GM20000 (cell line): Measurements from ENCODE around the gene SIPA1L2.

Experiments
- DNase-seq: peaks from one replicate; pipeline ENCODE4 v3.0.0; 2012; ENCODE audit warnings: low spot score
- TF ChIP-seq, protein P1 (sequence below): IDR thresholded peaks from 2 replicates; pipeline ENCODE4 v1.5.1; 2012; ENCODE audit warnings: mild to moderate bottlenecking, control low read depth; ENCODE audit errors: extremely low read depth, missing control alignments

Gene SIPA1L2

DNA sequence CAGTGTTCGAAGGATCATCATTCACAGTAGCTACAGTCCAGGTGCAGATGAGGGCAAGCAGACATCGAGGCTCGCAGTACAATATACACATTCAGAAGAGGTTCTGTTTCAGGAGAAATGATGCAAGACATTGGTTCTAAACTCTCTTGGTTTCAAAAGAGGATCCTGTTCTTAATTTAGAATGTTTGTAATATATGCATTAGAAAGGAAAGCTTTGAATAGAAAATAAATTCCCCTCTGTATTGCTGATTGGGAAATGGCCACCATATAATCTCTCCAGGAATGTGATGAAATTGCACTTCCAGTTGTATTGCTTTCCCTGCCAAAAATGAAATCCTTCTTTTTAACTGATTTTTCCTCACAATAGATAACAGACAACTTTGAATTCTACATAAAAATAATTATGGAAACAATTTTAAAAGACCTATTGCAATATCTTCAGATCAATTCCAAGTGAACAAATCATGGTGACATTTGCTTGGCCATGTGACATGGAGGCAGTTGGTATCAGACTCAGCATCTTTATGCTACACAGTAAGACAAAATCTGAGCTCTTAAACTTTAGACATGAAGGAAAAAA, 27.6 kb upstream of the SIPA1L2 start:
- DNase-seq: no peak
- TF ChIP-seq, protein P1, sequence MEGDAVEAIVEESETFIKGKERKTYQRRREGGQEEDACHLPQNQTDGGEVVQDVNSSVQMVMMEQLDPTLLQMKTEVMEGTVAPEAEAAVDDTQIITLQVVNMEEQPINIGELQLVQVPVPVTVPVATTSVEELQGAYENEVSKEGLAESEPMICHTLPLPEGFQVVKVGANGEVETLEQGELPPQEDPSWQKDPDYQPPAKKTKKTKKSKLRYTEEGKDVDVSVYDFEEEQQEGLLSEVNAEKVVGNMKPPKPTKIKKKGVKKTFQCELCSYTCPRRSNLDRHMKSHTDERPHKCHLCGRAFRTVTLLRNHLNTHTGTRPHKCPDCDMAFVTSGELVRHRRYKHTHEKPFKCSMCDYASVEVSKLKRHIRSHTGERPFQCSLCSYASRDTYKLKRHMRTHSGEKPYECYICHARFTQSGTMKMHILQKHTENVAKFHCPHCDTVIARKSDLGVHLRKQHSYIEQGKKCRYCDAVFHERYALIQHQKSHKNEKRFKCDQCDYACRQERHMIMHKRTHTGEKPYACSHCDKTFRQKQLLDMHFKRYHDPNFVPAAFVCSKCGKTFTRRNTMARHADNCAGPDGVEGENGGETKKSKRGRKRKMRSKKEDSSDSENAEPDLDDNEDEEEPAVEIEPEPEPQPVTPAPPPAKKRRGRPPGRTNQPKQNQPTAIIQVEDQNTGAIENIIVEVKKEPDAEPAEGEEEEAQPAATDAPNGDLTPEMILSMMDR: no peak

DNA sequence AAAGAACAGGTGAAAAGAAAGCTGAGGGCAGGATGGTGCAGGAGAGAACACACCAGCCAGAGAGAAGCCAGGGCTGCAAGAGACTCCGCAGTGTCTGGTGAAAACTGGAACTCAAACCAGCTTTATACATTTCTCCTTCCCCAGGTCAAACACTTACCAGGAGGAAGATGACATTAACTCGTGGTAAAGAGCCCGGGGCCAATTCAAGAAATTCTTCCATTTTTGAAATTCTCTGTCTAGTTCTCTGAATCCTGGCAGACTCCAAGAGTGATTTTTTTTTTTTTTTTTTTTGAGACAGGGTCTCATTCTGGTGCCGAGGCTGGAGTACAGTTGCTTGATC, 25.8 kb upstream of the SIPA1L2 start:
- TF ChIP-seq, protein P1: no peak
- no peak for DNase-seq

DNA sequence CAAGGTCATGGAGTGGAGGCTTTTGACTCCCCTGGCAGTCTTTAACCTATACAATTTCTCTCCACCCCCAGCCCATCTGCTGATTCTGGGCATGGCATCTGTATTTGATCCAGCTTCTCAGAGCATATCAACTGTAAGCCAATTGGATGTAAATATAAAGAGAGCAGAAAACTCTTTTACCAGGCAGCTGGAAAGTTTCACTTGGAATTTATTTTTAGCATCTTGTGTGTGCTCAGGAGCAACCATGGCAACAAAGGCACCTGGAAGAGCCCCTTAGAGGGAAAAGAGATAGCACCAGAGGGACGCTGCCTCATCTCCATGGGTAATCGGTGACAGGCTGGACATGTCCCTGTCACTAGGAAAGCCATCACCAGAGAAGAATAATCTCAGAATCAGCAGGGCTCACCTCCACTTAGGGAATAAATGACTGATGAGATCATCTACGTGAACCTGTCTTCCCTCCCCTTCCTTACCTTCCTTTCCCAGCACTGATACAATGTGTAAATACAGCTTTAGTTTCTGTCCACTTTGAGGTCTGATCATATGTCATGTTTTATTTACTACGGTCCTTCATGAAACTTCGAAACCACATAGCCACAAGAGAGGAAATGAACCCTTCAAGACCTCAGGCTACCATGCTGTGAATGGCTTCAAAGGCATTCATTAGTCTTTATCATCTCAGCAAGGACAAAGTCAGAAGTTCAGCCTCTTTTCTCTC, 25.3 kb upstream of the SIPA1L2 start:
- peak; percentile 36 for DNase-seq
- TF ChIP-seq, protein P1: no peak

DNA sequence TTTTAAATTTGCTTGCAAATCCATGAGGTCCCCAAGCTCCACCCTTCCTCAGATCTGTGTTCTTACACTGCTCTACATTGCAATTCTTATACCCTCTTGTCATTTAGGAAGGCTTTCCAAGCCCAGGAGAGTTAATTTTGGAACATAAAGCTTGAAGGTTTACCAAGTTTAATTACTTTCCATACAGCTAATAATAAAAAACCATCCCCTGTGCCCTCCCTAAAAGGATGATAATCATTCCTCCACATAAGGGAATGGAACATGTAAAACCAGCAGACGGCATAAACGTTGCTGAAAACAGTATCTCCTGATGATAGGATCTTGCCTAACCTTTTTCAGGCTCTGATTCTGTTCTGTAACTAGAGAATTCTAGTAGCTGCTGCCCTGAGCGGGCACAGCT, 23.9 kb upstream of the SIPA1L2 start:
- TF ChIP-seq, protein P1: no peak
- DNase-seq: no peak

DNA sequence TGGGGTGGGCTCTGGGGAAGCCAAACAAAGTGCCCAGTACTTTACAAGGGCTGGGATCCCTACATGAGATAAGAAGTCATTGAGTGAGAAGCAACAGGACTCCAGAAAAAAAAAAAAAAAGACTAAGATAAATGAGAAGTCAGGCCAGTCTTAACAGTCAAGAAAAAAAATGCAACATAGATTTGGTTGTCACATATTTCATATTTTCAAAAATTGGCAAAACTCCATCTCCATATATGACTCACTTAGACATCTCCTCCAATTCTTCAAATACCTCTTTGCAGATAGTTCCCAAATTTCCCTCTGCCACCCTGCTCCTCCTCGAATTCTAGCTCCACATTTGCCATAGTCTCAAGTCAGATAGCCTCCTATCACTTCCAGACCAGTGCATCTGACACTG, 20.9 kb upstream of the SIPA1L2 start:
- TF ChIP-seq, protein P1: no peak
- DNase-seq: no peak

DNA sequence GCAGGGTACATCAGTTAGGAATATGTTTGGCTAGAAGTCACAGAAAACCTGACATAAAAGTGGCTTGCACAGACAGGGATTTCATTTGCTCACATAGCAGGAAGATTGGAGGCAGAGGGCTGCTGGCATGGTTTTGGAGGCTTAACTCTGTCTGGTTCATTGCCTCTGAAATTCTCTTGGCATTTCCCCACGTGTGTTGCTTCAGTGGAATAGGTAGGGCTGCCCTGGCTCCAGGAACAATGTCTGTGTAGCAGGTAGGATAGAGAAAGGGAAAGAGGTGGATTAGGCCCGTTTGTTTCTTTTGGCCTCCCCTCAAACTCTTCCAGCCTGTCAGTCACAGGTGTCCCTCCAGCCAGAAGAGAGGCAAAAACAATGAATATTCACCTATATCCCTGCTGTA, 20.5 kb upstream of the SIPA1L2 start:
- no peak for DNase-seq

DNA sequence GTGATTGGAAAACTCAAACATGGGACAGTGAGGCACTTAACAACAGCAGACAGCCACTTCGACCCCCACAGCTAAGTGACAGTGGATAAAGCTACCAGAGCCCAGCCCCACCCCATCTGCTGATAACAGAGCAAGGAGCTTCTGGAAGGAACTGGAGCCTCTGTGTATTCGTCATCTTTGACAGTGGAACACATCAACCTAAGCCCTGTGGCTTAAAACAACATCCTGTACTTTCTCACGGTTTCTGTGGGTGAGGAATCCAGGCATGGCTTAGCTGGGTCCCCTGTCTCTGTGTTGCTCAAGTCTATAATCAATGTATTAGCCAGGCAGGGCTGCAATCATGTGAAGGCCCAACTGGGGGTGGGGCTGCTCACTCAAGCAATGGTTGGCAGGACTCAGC, 18.4 kb upstream of the SIPA1L2 start:
- TF ChIP-seq, protein P1: no peak
- DNase-seq: no peak

More for the DNA sequence above, 20.5 kb upstream of the SIPA1L2 start:
- TF ChIP-seq, protein P1: no peak
